ENCODE measurements around the gene RMRP.

DNA sequence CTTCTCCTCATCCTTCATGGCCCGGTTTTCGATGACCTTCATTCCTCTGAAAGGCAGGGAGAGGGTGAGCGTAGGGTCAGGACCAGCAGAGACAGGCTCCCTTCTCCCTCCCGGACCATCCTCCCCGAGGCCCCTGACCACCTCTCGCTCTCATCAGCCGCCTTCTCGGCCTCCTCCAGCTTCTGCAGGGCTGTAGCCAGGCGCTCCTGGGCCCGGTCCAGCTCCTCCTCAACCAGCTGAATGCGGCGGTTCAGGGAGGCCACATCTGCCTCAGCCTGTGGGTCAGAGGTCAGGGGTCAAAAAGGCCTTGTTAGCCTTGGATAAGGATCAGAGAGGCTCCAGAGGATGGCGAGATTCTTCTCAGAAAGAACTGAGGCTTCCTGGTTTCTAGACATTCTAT is 27.7 kb upstream of the RMRP start:
- no peak for TF ChIP-seq POLR2A (IDR thresholded peaks at IDR 0.05)
- TF ChIP-seq, protein P1, sequence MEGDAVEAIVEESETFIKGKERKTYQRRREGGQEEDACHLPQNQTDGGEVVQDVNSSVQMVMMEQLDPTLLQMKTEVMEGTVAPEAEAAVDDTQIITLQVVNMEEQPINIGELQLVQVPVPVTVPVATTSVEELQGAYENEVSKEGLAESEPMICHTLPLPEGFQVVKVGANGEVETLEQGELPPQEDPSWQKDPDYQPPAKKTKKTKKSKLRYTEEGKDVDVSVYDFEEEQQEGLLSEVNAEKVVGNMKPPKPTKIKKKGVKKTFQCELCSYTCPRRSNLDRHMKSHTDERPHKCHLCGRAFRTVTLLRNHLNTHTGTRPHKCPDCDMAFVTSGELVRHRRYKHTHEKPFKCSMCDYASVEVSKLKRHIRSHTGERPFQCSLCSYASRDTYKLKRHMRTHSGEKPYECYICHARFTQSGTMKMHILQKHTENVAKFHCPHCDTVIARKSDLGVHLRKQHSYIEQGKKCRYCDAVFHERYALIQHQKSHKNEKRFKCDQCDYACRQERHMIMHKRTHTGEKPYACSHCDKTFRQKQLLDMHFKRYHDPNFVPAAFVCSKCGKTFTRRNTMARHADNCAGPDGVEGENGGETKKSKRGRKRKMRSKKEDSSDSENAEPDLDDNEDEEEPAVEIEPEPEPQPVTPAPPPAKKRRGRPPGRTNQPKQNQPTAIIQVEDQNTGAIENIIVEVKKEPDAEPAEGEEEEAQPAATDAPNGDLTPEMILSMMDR (IDR thresholded peaks at IDR 0.05): no peak

Measured in lower leg skin (tissue), 3 donors.